GM23338 (cell line): ENCODE data around the gene MAP2K4. TPM values are rescaled to one million over a fixed set of nuclear protein-coding genes. Genes with fewer than 3 reads are reported as not detected.

Experiments used
- ATAC-seq: fragments of 200-7000 bp; cut with Tn5 transposase; 3 replicates; pipeline ENCODE4 v1.9.1; 2020
- DNase-seq: peaks from one replicate; pipeline ENCODE4 v3.0.0-alpha.2; 2015; ENCODE audit warnings: low spot score
- H2AFZ ChIP-seq: fragments of 200-600 bp; sonication (generic); 2 replicates; pipeline ENCODE4 v1.8.0; 2016; ENCODE audit warnings: antibody characterized with exemption, mild to moderate bottlenecking, moderate library complexity
- H3F3A ChIP-seq: fragments of 200-600 bp; sonication (generic); replicated peaks from 2 replicates; pipeline ENCODE4 v1.8.0; 2017; ENCODE audit warnings: antibody characterized with exemption, mixed run types, low read depth
- H3K27ac ChIP-seq: fragments of 200-600 bp; sonication (generic); 2 replicates; pipeline ENCODE4 v1.6.1; 2016; ENCODE audit warnings: low read depth
- H3K27me3 ChIP-seq: fragments of 200-600 bp; sonication (generic); 2 replicates; pipeline ENCODE4 v1.8.0; 2016; ENCODE audit warnings: mild to moderate bottlenecking, mixed run types, moderate library complexity; ENCODE audit not compliant: insufficient read depth
- H3K36me3 ChIP-seq: fragments of 200-600 bp; sonication (generic); 2 replicates; pipeline ENCODE4 v1.8.0; 2016; ENCODE audit warnings: mild to moderate bottlenecking; ENCODE audit not compliant: insufficient read depth
- H3K4me1 ChIP-seq: fragments of 200-600 bp; sonication (generic); 2 replicates; pipeline ENCODE4 v1.8.0; 2016; ENCODE audit warnings: mild to moderate bottlenecking, moderate library complexity; ENCODE audit not compliant: insufficient read depth
- H3K4me2 ChIP-seq: fragments of 200-600 bp; sonication (generic); 2 replicates; pipeline ENCODE4 v1.7.1; 2017; ENCODE audit warnings: mixed run types
- H3K4me3 ChIP-seq: fragments of 200-600 bp; sonication (generic); 2 replicates; pipeline ENCODE4 v1.6.1; 2016; ENCODE audit warnings: mixed run types
- H3K79me2 ChIP-seq: fragments of 200-600 bp; sonication (generic); replicated peaks from 2 replicates; pipeline ENCODE4 v1.8.0; 2017; ENCODE audit warnings: mild to moderate bottlenecking; ENCODE audit not compliant: insufficient read depth
- H3K9me2 ChIP-seq: fragments of 200-600 bp; sonication (generic); 2 replicates; pipeline ENCODE4 v1.8.0; 2017; ENCODE audit not compliant: insufficient read depth
- H4K20me1 ChIP-seq: fragments of 200-600 bp; sonication (generic); replicated peaks from 2 replicates; pipeline ENCODE4 v1.8.0; 2017; ENCODE audit warnings: mild to moderate bottlenecking; ENCODE audit not compliant: insufficient read depth
- H3K27ac Mint-ChIP-seq: 2 replicates; pipeline ENCODE4 v1.8.0; 2020; ENCODE audit warnings: inconsistent platforms, mild to moderate bottlenecking, moderate library complexity, mixed read lengths
- H3K27me3 Mint-ChIP-seq: 3 replicates; pipeline ENCODE4 v1.8.0; 2022; ENCODE audit warnings: low read depth, mild to moderate bottlenecking, moderate library complexity, mixed read lengths, inconsistent platforms; ENCODE audit not compliant: insufficient read depth, poor library complexity
- H3K36me3 Mint-ChIP-seq: 3 replicates; pipeline ENCODE4 v1.8.0; 2021; ENCODE audit warnings: low read depth, mild to moderate bottlenecking, inconsistent platforms, moderate library complexity, mixed read lengths
- H3K4me1 Mint-ChIP-seq: 3 replicates; pipeline ENCODE4 v1.8.0; 2020; ENCODE audit warnings: mild to moderate bottlenecking, inconsistent platforms, mixed read lengths
- H3K4me3 Mint-ChIP-seq: 3 replicates; pipeline ENCODE4 v1.8.0; 2021; ENCODE audit warnings: moderate library complexity, mild to moderate bottlenecking, inconsistent platforms, mixed read lengths
- H3K9me3 Mint-ChIP-seq: 3 replicates; pipeline ENCODE4 v1.8.0; 2020; ENCODE audit warnings: moderate library complexity, mild to moderate bottlenecking, inconsistent platforms, mixed read lengths
- CREB1 ChIP-seq: fragments of 250-450 bp; sonication (Bioruptor Pico); IDR thresholded peaks from 2 replicates; pipeline ENCODE4 v1.5.0; 2020; ENCODE audit warnings: low read depth, mild to moderate bottlenecking, moderate library complexity
- ETS1 ChIP-seq: IDR thresholded peaks from 2 replicates; pipeline ENCODE4 v1.6.1; 2016; ENCODE audit warnings: antibody characterized with exemption
- JUNB ChIP-seq: IDR thresholded peaks from one replicate; pipeline ENCODE4 v1.6.1; 2016; ENCODE audit warnings: antibody characterized with exemption; ENCODE audit not compliant: unreplicated experiment
- POLR2AphosphoS5 ChIP-seq: IDR thresholded peaks from 2 replicates; pipeline ENCODE4 v1.6.1; 2016; ENCODE audit warnings: antibody characterized with exemption, low read depth
- STAT1 ChIP-seq: IDR thresholded peaks from one replicate; pipeline ENCODE4 v1.6.1; 2016; ENCODE audit warnings: antibody characterized with exemption; ENCODE audit not compliant: unreplicated experiment
- ZNF114 ChIP-seq: fragments of 250-450 bp; sonication (Bioruptor Pico); IDR thresholded peaks from 2 replicates; pipeline ENCODE4 v1.5.0; 2020; ENCODE audit warnings: mild to moderate bottlenecking, moderate library complexity
- ZNF331 ChIP-seq: fragments of 250-450 bp; sonication (Bioruptor Pico); IDR thresholded peaks from 2 replicates; pipeline ENCODE4 v1.5.0; 2020; ENCODE audit warnings: low read depth, mild to moderate bottlenecking, moderate library complexity
- ZNF462 ChIP-seq: fragments of 250-450 bp; sonication (Bioruptor Pico); IDR thresholded peaks from 2 replicates; pipeline ENCODE4 v1.5.0; 2020; ENCODE audit warnings: mild to moderate bottlenecking, moderate library complexity
- polyA plus RNA-seq: library from polyadenylated mRNA; unstranded; fragments of >200 nt; fragmentation: Nextera tagmentation; extraction: Ambion mirVana; gene quantifications from 2 replicates; pipeline ENCODE4 v1.2.1, GENCODE V29; 2016
- total RNA-seq: library from RNA; depleted of rRNA; stranded (reverse); fragments of >200 nt; shearing (Covaris generic); gene quantifications from 2 replicates; pipeline ENCODE4 v1.2.3, GENCODE V29; 2014

The MAP2K4 gene
- total and polyA plus RNA-seq, 2 experiments from 2014 or later: 25.3 to 36.4 TPM

GRCh38 chr17:11991461-11991860, 29.2 kb upstream of the MAP2K4 start:
- Histone ChIP-seq H3K4me2 (peak overlapping the region; percentile 41), H2AFZ (no peak overlapping the region), H3K9me2 (0 out of 2 replicates have a peak, but pooled peaks cover 2% of the 10 kb centered on the region), H3K36me3 (no peaks in the 10 kb centered on the region), H3K79me2 (peaks cover 8% of the 10 kb centered on the region; the same call in 1 of the 2 replicates), H4K20me1 (no peaks in the 10 kb centered on the region), H3K27me3 (no peaks in the 10 kb centered on the region), H3F3A (no peaks in the 10 kb centered on the region), H3K4me1 (peaks cover 33% of the 10 kb centered on the region), H3K27ac (peak overlapping the region; percentile 79), H3K4me3 (no peak overlapping the region)
- peak; percentile 54 for DNase-seq
- H3K4me1 Mint-ChIP-seq: peaks cover 50% of the 10 kb centered on the region
- peaks cover 43% of the 10 kb centered on the region for H3K36me3 Mint-ChIP-seq
- H3K4me3 Mint-ChIP-seq: no peak overlapping the region
- ATAC-seq: peak; percentile 75
- no peaks in the 10 kb centered on the region for H3K27me3 Mint-ChIP-seq
- TF ChIP-seq CREB1 (CRISPR knock-in tag): no peak
- TF ChIP-seq POLR2AphosphoS5: no peak
- TF ChIP-seq JUNB: no peak
- no peak for TF ChIP-seq ZNF114
- TF ChIP-seq STAT1: no peak
- TF ChIP-seq ZNF462 (CRISPR knock-in tag): peak; percentile 92
- no peak for TF ChIP-seq ZNF331 (CRISPR knock-in tag)
- TF ChIP-seq ETS1: no peak
- no peaks in the 10 kb centered on the region; the same call in 2 of the 3 replicates for H3K9me3 Mint-ChIP-seq
- H3K27ac Mint-ChIP-seq: no peak overlapping the region
